ENCODE data around the gene STAC3.

GRCh38 chr12:57258977-57259970 lies 8.3 kb upstream of the STAC3 start:
- TF ChIP-seq, protein P1, sequence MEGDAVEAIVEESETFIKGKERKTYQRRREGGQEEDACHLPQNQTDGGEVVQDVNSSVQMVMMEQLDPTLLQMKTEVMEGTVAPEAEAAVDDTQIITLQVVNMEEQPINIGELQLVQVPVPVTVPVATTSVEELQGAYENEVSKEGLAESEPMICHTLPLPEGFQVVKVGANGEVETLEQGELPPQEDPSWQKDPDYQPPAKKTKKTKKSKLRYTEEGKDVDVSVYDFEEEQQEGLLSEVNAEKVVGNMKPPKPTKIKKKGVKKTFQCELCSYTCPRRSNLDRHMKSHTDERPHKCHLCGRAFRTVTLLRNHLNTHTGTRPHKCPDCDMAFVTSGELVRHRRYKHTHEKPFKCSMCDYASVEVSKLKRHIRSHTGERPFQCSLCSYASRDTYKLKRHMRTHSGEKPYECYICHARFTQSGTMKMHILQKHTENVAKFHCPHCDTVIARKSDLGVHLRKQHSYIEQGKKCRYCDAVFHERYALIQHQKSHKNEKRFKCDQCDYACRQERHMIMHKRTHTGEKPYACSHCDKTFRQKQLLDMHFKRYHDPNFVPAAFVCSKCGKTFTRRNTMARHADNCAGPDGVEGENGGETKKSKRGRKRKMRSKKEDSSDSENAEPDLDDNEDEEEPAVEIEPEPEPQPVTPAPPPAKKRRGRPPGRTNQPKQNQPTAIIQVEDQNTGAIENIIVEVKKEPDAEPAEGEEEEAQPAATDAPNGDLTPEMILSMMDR (IDR thresholded peaks at IDR 0.05; ENCODE audit: insufficient read depth, low read depth, low read length): no peak
- no peak for TF ChIP-seq EZH2 (IDR thresholded peaks at IDR 0.05; ENCODE audit: insufficient read depth, low read length)

Measured in astrocyte (in vitro differentiated cells and primary cell).